Renal cortex interstitium (tissue), 15 donors: ENCODE data around the gene ZNF267. TPM values are rescaled to one million over a fixed set of nuclear protein-coding genes. Genes with fewer than 3 reads are reported as not detected.
"Not testable (repeated sequence)": the region's sequence is repeated elsewhere in the genome, so short reads cannot be mapped to it uniquely, and the experiment has no call there.

Experiments
- DNase-seq, 11 donors: peaks; one replicate each; pipeline ENCODE4 v3.0.0-alpha.2; 2013; ENCODE audit warnings: low read depth in 9 of 11, low spot score in 4 of 11; ENCODE audit errors: extremely low read depth in 1 of 11
- long read RNA-seq, 16 experiments: transcript quantifications; one replicate each; lab custom pipeline, GENCODE V29; 2026
- polyA plus RNA-seq, 3 donors: library from polyadenylated mRNA; unstranded; fragments of 120-200 nt; gene quantifications; one replicate each; pipeline ENCODE4 v1.2.1, GENCODE V29; 2013; ENCODE audit not compliant: insufficient read length in 3 of 3

Gene ZNF267
- polyA plus RNA-seq = 10 to 100 TPM; 12.5 to 15.9 (median 13.0) TPM
- long read RNA-seq, donor 1, full-length matches to known transcripts = 5 of 5 reads
- long read RNA-seq, donor 1, partial matches to known transcripts = 0 of 5 reads
- long read RNA-seq, donor 1, other reads (novel, unspliced or antisense) = 0 of 5 reads
- long read RNA-seq, donor 2, transcript ZNF267-201 (4 exons, 3,317 nt) = major isoform, 7 of 7 reads
- long read RNA-seq, donor 2, partial matches to known transcripts = 0 of 7 reads
- long read RNA-seq, donor 2, other reads (novel, unspliced or antisense) = 0 of 7 reads
- long read RNA-seq, donor 3, transcript ZNF267-201 (4 exons, 3,317 nt) = major isoform, 5 of 5 reads
- long read RNA-seq, donor 3, partial matches to known transcripts = 0 of 5 reads
- long read RNA-seq, donor 3, other reads (novel, unspliced or antisense) = 0 of 5 reads
- long read RNA-seq, donor 4, transcript ZNF267-201 (4 exons, 3,317 nt) = major isoform, 5 of 6 reads
- long read RNA-seq, donor 4, partial matches to known transcripts = 0 of 6 reads
- long read RNA-seq, donor 4, other reads (novel, unspliced or antisense) = 0 of 6 reads
- long read RNA-seq, donor 5 = 0 reads
- long read RNA-seq, donor 6 = 0 reads
- long read RNA-seq, donor 7, full-length matches to known transcripts = 4 of 4 reads
- long read RNA-seq, donor 7, partial matches to known transcripts = 0 of 4 reads
- long read RNA-seq, donor 7, other reads (novel, unspliced or antisense) = 0 of 4 reads
- long read RNA-seq, donor 8 = 0 reads
- long read RNA-seq, donor 9, full-length matches to known transcripts = 6 of 6 reads
- long read RNA-seq, donor 9, partial matches to known transcripts = 0 of 6 reads
- long read RNA-seq, donor 9, other reads (novel, unspliced or antisense) = 0 of 6 reads
- long read RNA-seq, donor 10, partial matches to known transcripts = 0 of 3 reads
- long read RNA-seq, donor 10, other reads (novel, unspliced or antisense) = 0 of 3 reads
- long read RNA-seq, donor 11, partial matches to known transcripts = 0 of 4 reads
- long read RNA-seq, donor 11, other reads (novel, unspliced or antisense) = 0 of 4 reads
- long read RNA-seq, donor 12, partial matches to known transcripts = 0 of 1 reads
- long read RNA-seq, donor 12, other reads (novel, unspliced or antisense) = 0 of 1 reads
- long read RNA-seq, donor 13 = 0 reads
- long read RNA-seq, donor 14, full-length matches to known transcripts = 6 of 6 reads
- long read RNA-seq, donor 14, partial matches to known transcripts = 0 of 6 reads
- long read RNA-seq, donor 14, other reads (novel, unspliced or antisense) = 0 of 6 reads
- long read RNA-seq, donor 15, full-length matches to known transcripts = 2 of 2 reads
- long read RNA-seq, donor 15, partial matches to known transcripts = 0 of 2 reads
- long read RNA-seq, donor 15, other reads (novel, unspliced or antisense) = 0 of 2 reads
- long read RNA-seq, donor 16, full-length matches to known transcripts = 19 of 19 reads
- long read RNA-seq, donor 16, partial matches to known transcripts = 0 of 19 reads
- long read RNA-seq, donor 16, other reads (novel, unspliced or antisense) = 0 of 19 reads

- peak; percentile 74 to 95 (median 87) for DNase-seq
Measured at GRCh38 chr16:31873556-31874365, at the start of gene ZNF267. Gene ZNF267, plus strand, starts transcription at chr16:31873807. Its CDS starts 160 bp downstream, at chr16:31873967.

- DNase-seq = no peak
Measured at GRCh38 chr16:31833047-31833446, 40.6 kb upstream of the ZNF267 start.

GRCh38 chr16:31836396-31836795, 37.2 kb upstream of the ZNF267 start:
- not testable (repeated sequence) for DNase-seq

- DNase-seq = no peak
Measured at GRCh38 chr16:31842864-31843263, 30.7 kb upstream of the ZNF267 start.

GRCh38 chr16:31848572-31848971, 25.0 kb upstream of the ZNF267 start:
- DNase-seq = not testable (repeated sequence)

GRCh38 chr16:31853291-31853690, 20.3 kb upstream of the ZNF267 start:
- DNase-seq = no peak

- no peak for DNase-seq
Measured at GRCh38 chr16:31860508-31860907, 13.1 kb upstream of the ZNF267 start.

- DNase-seq = no peak
Measured at GRCh38 chr16:31861455-31861854, 12.2 kb upstream of the ZNF267 start.

- no peak for DNase-seq
Measured at GRCh38 chr16:31862761-31863160, 10.8 kb upstream of the ZNF267 start.

- DNase-seq = no peak
Measured at GRCh38 chr16:31868164-31868563, 5.4 kb upstream of the ZNF267 start.

- DNase-seq = peak in 10 of 11 donors; percentile 42 to 77 (median 60)
Measured at GRCh38 chr16:31868691-31869167, 4.9 kb upstream of the ZNF267 start.

GRCh38 chr16:31869511-31870201, 4.0 kb upstream of the ZNF267 start:
- peak in 1 of 11 donors; percentile 19 for DNase-seq

GRCh38 chr16:31870809-31871208, 2.8 kb upstream of the ZNF267 start:
- DNase-seq = no peak

- no peak for DNase-seq
Measured at GRCh38 chr16:31871510-31871909, 2.1 kb upstream of the ZNF267 start.

GRCh38 chr16:31872201-31872600, 1.4 kb upstream of the ZNF267 start:
- DNase-seq = no peak

- peak in 4 of 11 donors; percentile 13 to 35 (median 20) for DNase-seq
Measured at GRCh38 chr16:31874366-31875111, 932 bp downstream of the ZNF267 start.
